MM.1S (cell line): Measurements from ENCODE around the gene AKR1A1.

Experiments used
- DNase-seq: peaks from one replicate; pipeline ENCODE4 v3.0.0-alpha.2; 2015
- H2AFZ ChIP-seq: fragments of 300-600 bp; sonication (generic); 2 replicates; pipeline ENCODE4 v1.6.0; 2016; ENCODE audit warnings: antibody characterized with exemption, low read length
- H3F3A ChIP-seq: fragments of 300-600 bp; sonication (generic); 2 replicates; pipeline ENCODE4 v1.6.1; 2016; ENCODE audit warnings: mild to moderate bottlenecking, antibody characterized with exemption, low read length, moderate library complexity, mixed read lengths; ENCODE audit not compliant: insufficient read depth
- H3K27ac ChIP-seq: fragments of 300-600 bp; sonication (generic); 2 replicates; pipeline ENCODE4 v1.5.1; 2016; ENCODE audit warnings: mild to moderate bottlenecking, low read length
- H3K27me3 ChIP-seq: fragments of 300-600 bp; sonication (generic); replicated peaks from 2 replicates; pipeline ENCODE4 v1.6.0; 2016; ENCODE audit warnings: low read length; ENCODE audit not compliant: insufficient read depth
- H3K36me3 ChIP-seq: fragments of 300-600 bp; sonication (generic); replicated peaks from 2 replicates; pipeline ENCODE4 v1.6.1; 2016; ENCODE audit warnings: mild to moderate bottlenecking, low read length, mixed read lengths; ENCODE audit not compliant: insufficient read depth
- H3K4me1 ChIP-seq: fragments of 300-600 bp; sonication (generic); 2 replicates; pipeline ENCODE4 v1.6.1; 2016; ENCODE audit warnings: low read length, mixed read lengths
- H3K4me2 ChIP-seq: fragments of 300-600 bp; sonication (generic); 2 replicates; pipeline ENCODE4 v1.6.0; 2016; ENCODE audit warnings: low read depth, low read length
- H3K4me3 ChIP-seq: fragments of 300-600 bp; sonication (generic); 2 replicates; pipeline ENCODE4 v1.5.1; 2016; ENCODE audit warnings: low read length, mixed read lengths
- H3K79me2 ChIP-seq: fragments of 300-600 bp; sonication (generic); 2 replicates; pipeline ENCODE4 v1.6.1; 2016; ENCODE audit warnings: mixed run types, low read length, mixed read lengths
- H3K9ac ChIP-seq: fragments of 300-600 bp; sonication (generic); 2 replicates; pipeline ENCODE4 v1.6.1; 2016; ENCODE audit warnings: low read length, mixed read lengths
- H3K9me2 ChIP-seq: fragments of 300-600 bp; sonication (generic); replicated peaks from 2 replicates; pipeline ENCODE4 v1.6.1; 2016; ENCODE audit warnings: mild to moderate bottlenecking, low read length, mixed read lengths; ENCODE audit not compliant: insufficient read depth
- H3K9me3 ChIP-seq: fragments of 300-600 bp; sonication (generic); replicated peaks from 2 replicates; pipeline ENCODE4 v1.6.1; 2016; ENCODE audit warnings: mild to moderate bottlenecking, low read length, mixed read lengths; ENCODE audit not compliant: insufficient read depth
- H4K20me1 ChIP-seq: fragments of 300-600 bp; sonication (generic); 2 replicates; pipeline ENCODE4 v1.6.1; 2016; ENCODE audit warnings: mild to moderate bottlenecking, low read length, moderate library complexity, mixed read lengths; ENCODE audit not compliant: insufficient read depth
- EZH2 ChIP-seq: fragments of 300-600 bp; sonication (generic); optimal IDR thresholded peaks from 2 replicates; pipeline ENCODE3; 2017; ENCODE audit warnings: low read depth, mild to moderate bottlenecking, antibody characterized with exemption, low read length, mixed read lengths
- EZH2phosphoT487 ChIP-seq: fragments of 300-600 bp; sonication (generic); IDR thresholded peaks from 2 replicates; pipeline ENCODE4 v1.6.1; 2018; ENCODE audit warnings: antibody characterized with exemption, low read length
- TF ChIP-seq, protein P1 (sequence below): fragments of 300-600 bp; sonication (generic); IDR thresholded peaks from 2 replicates; pipeline ENCODE4 v1.5.1; 2016; ENCODE audit warnings: antibody characterized with exemption, low read length, mixed read lengths

The AKR1A1 gene

DNA sequence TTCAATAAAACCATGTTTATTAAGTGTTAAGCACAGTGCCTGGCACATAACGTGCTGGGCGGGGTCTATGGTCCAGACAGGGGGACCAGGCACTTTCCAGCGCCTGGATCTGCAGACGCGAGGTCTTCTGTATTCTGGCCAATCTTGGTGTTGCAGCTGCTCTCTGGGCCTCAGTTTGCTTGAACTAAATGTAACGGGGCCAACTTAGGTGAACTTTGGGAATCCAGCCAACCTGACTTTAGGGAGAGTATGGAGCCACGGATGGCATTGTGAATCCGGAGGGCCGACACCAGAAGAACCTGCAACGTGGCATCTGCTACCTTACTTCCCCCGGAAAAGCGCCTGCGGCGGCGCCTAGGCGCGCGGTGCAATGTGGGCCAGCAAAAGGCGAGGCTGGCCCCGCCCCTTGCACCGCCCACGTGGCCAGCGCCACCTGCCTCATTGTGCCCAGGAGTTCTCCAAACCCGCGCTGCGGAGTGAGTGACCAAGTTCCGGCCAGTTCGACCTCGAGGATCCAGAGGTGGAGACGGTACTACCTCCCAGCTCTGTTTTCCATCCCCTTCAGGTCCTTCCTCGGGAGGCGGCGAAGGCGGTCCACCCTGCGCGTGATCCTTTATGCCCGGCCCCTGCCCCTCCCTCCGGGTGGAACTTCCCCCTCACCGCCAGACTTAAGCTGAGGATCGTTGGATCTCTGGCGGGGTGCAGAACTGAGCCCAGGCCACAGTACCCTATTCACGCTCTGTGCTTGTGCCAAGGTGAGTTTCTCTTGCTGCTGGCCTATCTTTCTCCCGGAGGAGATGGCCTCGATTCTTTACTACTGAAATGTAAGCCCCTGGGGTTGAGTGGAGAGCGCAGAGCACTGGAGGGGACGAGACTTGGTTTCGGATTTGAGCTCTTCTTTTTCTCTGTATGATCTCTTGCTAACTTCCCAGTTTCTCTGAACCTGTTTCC is at the start of gene AKR1A1:
Gene AKR1A1 (plus strand): TSS at position 426 of the 951 bp plus-strand sequence. CDS start 10,969 bp downstream, outside the sequence.
- no peaks in the 10 kb centered on the region for H3K9me2 ChIP-seq
- peaks cover 8% of the 10 kb centered on the region for H3K4me1 ChIP-seq
- no peaks in the 10 kb centered on the region for H3K36me3 ChIP-seq
- no peaks in the 10 kb centered on the region for H3K9me3 ChIP-seq
- H2AFZ ChIP-seq: peak within 1 kb of the TSS; percentile 100
- peak within 1 kb of the TSS; percentile 77 for H3K27ac ChIP-seq
- peak within 1 kb of the TSS; percentile 80 for H3K9ac ChIP-seq
- TF ChIP-seq, protein P1, sequence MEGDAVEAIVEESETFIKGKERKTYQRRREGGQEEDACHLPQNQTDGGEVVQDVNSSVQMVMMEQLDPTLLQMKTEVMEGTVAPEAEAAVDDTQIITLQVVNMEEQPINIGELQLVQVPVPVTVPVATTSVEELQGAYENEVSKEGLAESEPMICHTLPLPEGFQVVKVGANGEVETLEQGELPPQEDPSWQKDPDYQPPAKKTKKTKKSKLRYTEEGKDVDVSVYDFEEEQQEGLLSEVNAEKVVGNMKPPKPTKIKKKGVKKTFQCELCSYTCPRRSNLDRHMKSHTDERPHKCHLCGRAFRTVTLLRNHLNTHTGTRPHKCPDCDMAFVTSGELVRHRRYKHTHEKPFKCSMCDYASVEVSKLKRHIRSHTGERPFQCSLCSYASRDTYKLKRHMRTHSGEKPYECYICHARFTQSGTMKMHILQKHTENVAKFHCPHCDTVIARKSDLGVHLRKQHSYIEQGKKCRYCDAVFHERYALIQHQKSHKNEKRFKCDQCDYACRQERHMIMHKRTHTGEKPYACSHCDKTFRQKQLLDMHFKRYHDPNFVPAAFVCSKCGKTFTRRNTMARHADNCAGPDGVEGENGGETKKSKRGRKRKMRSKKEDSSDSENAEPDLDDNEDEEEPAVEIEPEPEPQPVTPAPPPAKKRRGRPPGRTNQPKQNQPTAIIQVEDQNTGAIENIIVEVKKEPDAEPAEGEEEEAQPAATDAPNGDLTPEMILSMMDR: no peak
- TF ChIP-seq EZH2phosphoT487 (no peak), EZH2 (no peak)
- peak within 1 kb of the TSS; percentile 65 for H3K4me2 ChIP-seq
- no peaks in the 10 kb centered on the region for H3K27me3 ChIP-seq
- peaks cover 7% of the 10 kb centered on the region for H3F3A ChIP-seq
- peak; percentile 95 for DNase-seq
- H3K4me3 ChIP-seq: peak within 1 kb of the TSS; percentile 86
- peaks cover 48% of the 10 kb centered on the region for H3K79me2 ChIP-seq
- H4K20me1 ChIP-seq: no peaks in the 10 kb centered on the region

- peak overlapping the region; percentile 71; the same call in 1 of the 2 replicates for H3K4me3 ChIP-seq
- H4K20me1 ChIP-seq: no peaks in the 10 kb centered on the region
- H3K9me3 ChIP-seq: no peaks in the 10 kb centered on the region
- TF ChIP-seq EZH2: no peak
- TF ChIP-seq EZH2phosphoT487: no peak
- TF ChIP-seq, protein P1: no peak
- peaks cover 3% of the 10 kb centered on the region; the same call in 1 of the 2 replicates for H3F3A ChIP-seq
- peaks cover 16% of the 10 kb centered on the region; the same call in 1 of the 2 replicates for H3K79me2 ChIP-seq
- no peak overlapping the region for H3K27ac ChIP-seq
- H3K4me2 ChIP-seq: peak overlapping the region; percentile 46
- no peaks in the 10 kb centered on the region for H3K36me3 ChIP-seq
- no peak overlapping the region for H2AFZ ChIP-seq
- H3K9ac ChIP-seq: no peak overlapping the region
- H3K9me2 ChIP-seq: no peaks in the 10 kb centered on the region
- no peaks in the 10 kb centered on the region for H3K27me3 ChIP-seq
- DNase-seq: no peak
- H3K4me1 ChIP-seq: peaks cover 14% of the 10 kb centered on the region
These were observed 49.1 kb upstream of the AKR1A1 start for GRCh38 chr1:45501505-45501859.

DNA sequence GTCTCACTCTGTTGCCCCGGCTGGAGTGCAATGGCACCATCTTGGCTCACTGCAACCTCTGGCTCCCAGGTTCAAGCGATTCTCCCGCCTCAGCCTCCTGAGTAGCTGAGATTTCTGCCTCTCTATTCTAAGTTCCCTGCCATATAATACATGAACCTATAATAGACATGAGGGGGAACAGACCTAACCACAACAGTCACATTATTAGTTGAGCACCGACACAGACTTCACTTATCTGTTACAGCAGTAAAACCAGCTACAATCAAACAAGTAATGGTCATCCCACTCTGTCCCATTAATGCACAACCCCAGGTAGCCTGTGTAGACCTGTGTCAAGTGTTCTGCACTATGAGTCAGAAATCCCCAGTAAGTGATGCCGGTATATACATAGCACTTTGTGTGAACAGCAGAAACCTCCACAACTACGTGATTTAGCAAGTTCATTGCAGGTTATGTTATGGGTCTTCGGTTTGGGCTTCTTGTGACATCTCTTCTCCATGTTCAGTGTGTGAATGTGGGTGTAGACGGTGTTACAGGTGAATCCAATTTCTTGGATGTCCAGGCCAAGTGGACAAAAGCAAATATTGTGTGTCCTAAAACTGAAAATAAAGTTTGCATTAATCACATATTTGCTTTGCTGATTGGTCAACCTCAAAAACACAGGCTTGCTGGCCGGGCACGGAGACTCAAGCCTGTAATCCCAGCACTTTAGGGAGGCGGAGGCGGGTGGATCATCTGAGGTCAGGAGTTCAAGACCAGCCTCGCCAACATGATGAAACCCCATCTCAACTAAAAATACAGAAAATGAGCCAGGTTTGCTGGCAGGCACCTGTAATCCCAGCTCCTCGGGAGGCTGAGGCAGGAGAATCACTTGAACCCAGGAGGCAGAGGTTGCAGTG is 46.9 kb upstream of the AKR1A1 start:
- H3F3A ChIP-seq: peaks cover 14% of the 10 kb centered on the region
- peaks cover 12% of the 10 kb centered on the region for H3K4me1 ChIP-seq
- H3K4me2 ChIP-seq: no peak overlapping the region

More for the DNA sequence above, 46.9 kb upstream of the AKR1A1 start:
- no peaks in the 10 kb centered on the region for H4K20me1 ChIP-seq
- no peaks in the 10 kb centered on the region for H3K9me2 ChIP-seq
- H3K27me3 ChIP-seq: no peaks in the 10 kb centered on the region
- no peaks in the 10 kb centered on the region for H3K9me3 ChIP-seq
- no peak overlapping the region for H3K4me3 ChIP-seq
- DNase-seq: no peak
- peaks cover 16% of the 10 kb centered on the region; the same call in 1 of the 2 replicates for H3K79me2 ChIP-seq
- TF ChIP-seq, protein P1: no peak
- no peak for TF ChIP-seq EZH2phosphoT487
- TF ChIP-seq EZH2: no peak
- H3K9ac ChIP-seq: no peak overlapping the region
- H2AFZ ChIP-seq: no peak overlapping the region
- no peaks in the 10 kb centered on the region for H3K36me3 ChIP-seq
- H3K27ac ChIP-seq: no peak overlapping the region
